ENCODE results near the gene DNAJA4.

Gene DNAJA4

GRCh38 chr15:78280319-78281072, 16.1 kb downstream of the DNAJA4 start:
- no peak for DNase-seq (ENCODE audit: low spot score)

- no peak for DNase-seq (ENCODE audit: low spot score)
These were observed 18.0 kb downstream of the DNAJA4 start for GRCh38 chr15:78282324-78282723.

- DNase-seq (ENCODE audit: low spot score): no peak
These were observed 20.4 kb downstream of the DNAJA4 start for GRCh38 chr15:78284758-78285157.

GRCh38 chr15:78290222-78290621, 25.9 kb downstream of the DNAJA4 start:
- DNase-seq (ENCODE audit: low spot score): no peak

- no peak for DNase-seq (ENCODE audit: low spot score)
These were observed 26.7 kb downstream of the DNAJA4 start for GRCh38 chr15:78291052-78291451.

- DNase-seq (ENCODE audit: low spot score): no peak
These were observed 27.3 kb downstream of the DNAJA4 start for GRCh38 chr15:78291698-78292097.

GRCh38 chr15:78292219-78292618, 27.9 kb downstream of the DNAJA4 start:
- DNase-seq (ENCODE audit: low spot score): no peak

- peak; percentile 93 for DNase-seq (ENCODE audit: low spot score)
These were observed 35.0 kb downstream of the DNAJA4 start, which contains the start of gene SKIC8 for GRCh38 chr15:78299101-78299930. SKIC8 (minus strand) TSS chr15:78299609; CDS start chr15:78295686, 3,923 bp downstream.

- DNase-seq (ENCODE audit: low spot score): no peak
These were observed 37.0 kb downstream of the DNAJA4 start for GRCh38 chr15:78301326-78301725.

- DNase-seq (ENCODE audit: low spot score): no peak
These were observed 37.5 kb downstream of the DNAJA4 start for GRCh38 chr15:78301828-78302227.

- peak; percentile 36 for DNase-seq (ENCODE audit: low spot score)
These were observed 38.4 kb downstream of the DNAJA4 start for GRCh38 chr15:78302579-78303312.

GRCh38 chr15:78304216-78305066, 40.1 kb downstream of the DNAJA4 start:
- DNase-seq (ENCODE audit: low spot score): no peak

GRCh38 chr15:78306176-78306774, 41.9 kb downstream of the DNAJA4 start:
- DNase-seq (ENCODE audit: low spot score): no peak

- DNase-seq (ENCODE audit: low spot score): no peak
These were observed 43.6 kb downstream of the DNAJA4 start for GRCh38 chr15:78307976-78308375.

GRCh38 chr15:78308422-78309032, 44.2 kb downstream of the DNAJA4 start:
- DNase-seq (ENCODE audit: low spot score): peak; percentile 60

- DNase-seq (ENCODE audit: low spot score): no peak
These were observed 46.9 kb downstream of the DNAJA4 start for GRCh38 chr15:78311292-78311691.

GRCh38 chr15:78312536-78312935, 48.2 kb downstream of the DNAJA4 start:
- no peak for DNase-seq (ENCODE audit: low spot score)

GRCh38 chr15:78312957-78313356, 48.6 kb downstream of the DNAJA4 start:
- no peak for DNase-seq (ENCODE audit: low spot score)

- DNase-seq (ENCODE audit: low spot score): no peak
These were observed 49.0 kb downstream of the DNAJA4 start for GRCh38 chr15:78313383-78313782.

- no peak for DNase-seq (ENCODE audit: low spot score)
These were observed 49.8 kb downstream of the DNAJA4 start for GRCh38 chr15:78314181-78314581.

All from RKO (cell line).